HepG2 (cell line): ENCODE results near the gene NT5DC1. TPM values are rescaled to one million over a fixed set of nuclear protein-coding genes. Genes with fewer than 3 reads are reported as not detected.
A peak's percentile ranks its signal among the peaks of the same experiment; 100 is the strongest.

ENCODE experiments used
- ATAC-seq: fragments of 200-7000 bp; cut with Tn5 transposase; 3 replicates; pipeline ENCODE4 v1.9.1; 2020; ENCODE audit warnings: mild to moderate bottlenecking, moderate library complexity
- BruUV-seq: library from RNA; stranded (reverse); fragments of 400-500 nt; replicated peaks from 2 replicates; lab custom pipeline; 2021; lab: Mats Ljungman, UMichigan
- CTCF ChIA-PET: fragments of 300-600 bp; formaldehyde crosslinking; extraction: SDS; loops from one replicate; lab custom pipeline; 2021; ENCODE audit warnings: low total read pairs, inconsistent platforms, low intra/inter-chr PET ratio; lab: Yijun Ruan, JAX
- POLR2A ChIA-PET: fragments of 350-600 bp; sonication (Branson Sonifier 250); formaldehyde crosslinking; loops from one replicate; lab custom pipeline; 2020; ENCODE audit warnings: antibody characterized with exemption, inconsistent platforms; lab: Yijun Ruan, JAX
- DNase-seq: peaks from one replicate; pipeline ENCODE4 v3.0.0-alpha.2; 2015; ENCODE audit warnings: low spot score
- FAIRE-seq: peaks from 3 replicates; lab custom pipeline; 2011; peaks lifted over from hg19 to GRCh38; lab: Jason Lieb, UNC
- H2AFZ ChIP-seq: one replicate; pipeline ENCODE4 v1.6.1; 2011; ENCODE audit warnings: low read length, inconsistent platforms
- H3K27ac ChIP-seq: fragments of 300-600 bp; 3 replicates; pipeline ENCODE4 v1.8.0; 2011; ENCODE audit warnings: mixed run types, mild to moderate bottlenecking, mixed read lengths, low read length, inconsistent platforms; ENCODE audit not compliant: insufficient read depth; ENCODE audit errors: extremely low read length
- H3K27me3 ChIP-seq, 2 experiments: fragments of 200-600 bp in 1 of 2; 2 replicates in 1 of 2; 3 replicates in 1 of 2; pipeline versions ENCODE4 v1.6.0 to v1.8.0; 2011; ENCODE audit warnings: low read length in 2 of 2, mild to moderate bottlenecking in 2 of 2, moderate library complexity in 2 of 2, inconsistent platforms in 1 of 2; ENCODE audit not compliant: insufficient read depth in 2 of 2, control insufficient read depth in 1 of 2
- H3K36me3 ChIP-seq, 2 experiments: fragments of 200-600 bp in 1 of 2; replicated peaks in 1 of 2; 2 replicates in 1 of 2; 3 replicates in 1 of 2; pipeline versions ENCODE4 v1.5.1 to v1.8.0; 2011; ENCODE audit warnings: low read length in 2 of 2, inconsistent platforms in 1 of 2; ENCODE audit not compliant: insufficient read depth in 2 of 2, control insufficient read depth in 1 of 2
- H3K4me1 ChIP-seq: 2 replicates; pipeline ENCODE4 v1.5.1; 2012; ENCODE audit warnings: low read length, inconsistent platforms; ENCODE audit not compliant: insufficient read depth
- H3K4me2 ChIP-seq: 2 replicates; pipeline ENCODE4 v1.6.0; 2011; ENCODE audit warnings: low read depth, low read length, inconsistent platforms
- H3K4me3 ChIP-seq, 3 experiments: fragments of 200-600 bp in 1 of 3; sonication (generic), shearing (Covaris generic) in 1 of 3; replicated peaks in 1 of 3; 2 replicates each; pipeline ENCODE4 v1.5.1; 2011 to 2016; ENCODE audit warnings: low read length in 3 of 3, inconsistent platforms in 2 of 3, low read depth in 2 of 3, mild to moderate bottlenecking in 2 of 3, control low read depth in 1 of 3, mixed read lengths in 1 of 3; ENCODE audit not compliant: insufficient read depth in 1 of 3
- H3K79me2 ChIP-seq: one replicate; pipeline ENCODE4 v1.6.1; 2011; ENCODE audit warnings: low read length, inconsistent platforms; ENCODE audit not compliant: insufficient read depth
- H3K9ac ChIP-seq: 2 replicates; pipeline ENCODE4 v1.6.0; 2011; ENCODE audit warnings: mild to moderate bottlenecking, low read depth, low read length, inconsistent platforms; ENCODE audit not compliant: insufficient read depth
- H3K9me3 ChIP-seq: 2 replicates; pipeline ENCODE4 v1.5.1; 2012; ENCODE audit warnings: mild to moderate bottlenecking, low read length
- H4K20me1 ChIP-seq: 2 replicates; pipeline ENCODE4 v1.6.0; 2011; ENCODE audit warnings: inconsistent platforms, mild to moderate bottlenecking, low read length, moderate library complexity; ENCODE audit not compliant: insufficient read depth
- HBP1 ChIP-seq: IDR thresholded peaks from 2 replicates; pipeline ENCODE4 v1.6.1; 2016; ENCODE audit warnings: low read depth, control low read depth
- MNT ChIP-seq: fragments of 450-650 bp; IDR thresholded peaks from 2 replicates; pipeline ENCODE4 v1.6.1; 2016
- NFKB2 ChIP-seq: sonication (generic); formaldehyde crosslinking; IDR thresholded peaks from 2 replicates; pipeline ENCODE4 v1.4.0; 2020; ENCODE audit warnings: missing genetic modification reagents, borderline replicate concordance
- SP5 ChIP-seq: IDR thresholded peaks from 2 replicates; pipeline ENCODE4 v1.6.1; 2016; ENCODE audit warnings: low read depth, borderline replicate concordance
- ZMAT3 ChIP-seq: sonication (generic); formaldehyde crosslinking; conservative IDR thresholded peaks from 2 replicates; pipeline ENCODE4 v1.7.0; 2021; ENCODE audit warnings: missing genetic modification reagents
- ZNF230 ChIP-seq: sonication (generic); formaldehyde crosslinking; IDR thresholded peaks from 2 replicates; pipeline ENCODE4 v1.4.0; 2020; ENCODE audit warnings: mild to moderate bottlenecking, missing genetic modification reagents
- ZNF44 ChIP-seq: sonication (generic); formaldehyde crosslinking; IDR thresholded peaks from 2 replicates; pipeline ENCODE4 v1.5.1; 2020; ENCODE audit warnings: mild to moderate bottlenecking, missing genetic modification reagents
- ZSCAN22 ChIP-seq: sonication (generic); formaldehyde crosslinking; IDR thresholded peaks from 2 replicates; pipeline ENCODE4 v1.4.0; 2020; ENCODE audit warnings: mild to moderate bottlenecking, missing genetic modification reagents
- WGBS: methylation state at CpG from one replicate; pipeline ENCODE4 v1.1.6; 2017; ENCODE audit warnings: low lambda C conversion rate; 5-methylcytosine and 5-hydroxymethylcytosine counted together
- in situ Hi-C: cut with HindIII; loops from 2 replicates; pipeline ENCODE4 v1.10.0; 2017; ENCODE audit warnings: low pct_unique_long_range_greater_than_20kb; ENCODE audit not compliant: extremely low pct_ligation_motif_present
- intact Hi-C: fragments of 100-400 bp; cut with micrococcal nuclease; formaldehyde crosslinking; loops from one replicate; pipeline ENCODE4 v1.10.0; 2022; ENCODE audit not compliant: unreplicated experiment
- polyA plus RNA-seq, 8 experiments: library from polyadenylated mRNA; depleted of rRNA in 3 of 8; stranded (reverse) in 7 of 8; unstranded in 1 of 8; fragments of >200 nt; fragmentation: Illumina TruSeq in 4 of 8; extraction: Trizol in 4 of 8; gene quantifications; 2 replicates each; pipeline versions ENCODE4 v1.2.1 to v1.2.3, GENCODE V29; 2011 to 2016; ENCODE audit warnings: low read depth in 4 of 8, missing spikeins in 1 of 8, mixed read lengths in 1 of 8; ENCODE audit not compliant: insufficient read depth in 1 of 8
- total RNA-seq, 5 experiments: library from RNA; depleted of rRNA; stranded (reverse); fragments of >200 nt; fragmentation: Illumina TruSeq; extraction: Trizol; gene quantifications; 2 replicates each; pipeline ENCODE4 v1.2.3, GENCODE V29; 2016; ENCODE audit warnings: low read depth in 1 of 5

The NT5DC1 gene
- total and polyA plus RNA-seq, 2 of the 13 experiments (the other 11 are each of a cell fraction or from before 2014, with no cell fraction given), result 27.0 to 56.1 TPM

- Histone ChIP-seq H2AFZ (no peak overlapping the region), H3K79me2 (peaks cover 11% of the 10 kb centered on the region), H4K20me1 (no peaks in the 10 kb centered on the region), H3K9ac (no peak overlapping the region), H3K4me1 (peaks cover 25% of the 10 kb centered on the region), H3K4me3 (no peak overlapping the region), H3K9me3 (peaks cover 8% of the 10 kb centered on the region; the same call in 1 of the 2 replicates), H3K4me2 (no peak overlapping the region), H3K36me3 (no peaks in the 10 kb centered on the region), H3K27me3 (no peaks in the 10 kb centered on the region), H3K27ac (no peak overlapping the region)
- DNase-seq (no peak), FAIRE-seq (no peak), ATAC-seq (no peak)
- WGBS, result 96% methylated on average over 17 of the region's 18 CpGs
- in situ Hi-C loops (no loop called here), intact Hi-C loops (loop anchor here (10.0 kb wide), 1 partner anchor 1226 kb away; the partner anchor contains the start of gene DCBLD1)
- ChIA-PET POLR2A (no interaction called here), CTCF (no interaction called here)
- no peak for TF ChIP-seq SP5
- 0 out of 2 replicates have a peak, but pooled peaks have one; percentile 24 for TF ChIP-seq NFKB2 (CRISPR knock-in tag)
- no peak for TF ChIP-seq ZNF44 (CRISPR knock-in tag)
- no peak for TF ChIP-seq ZSCAN22 (CRISPR knock-in tag)
- no peak for TF ChIP-seq ZMAT3
- no peak for TF ChIP-seq MNT
- TF ChIP-seq HBP1, result no peak
- TF ChIP-seq ZNF230 (CRISPR knock-in tag), result no peak
- no TSS peak for BruUV-seq
These were observed 157.9 kb downstream of the NT5DC1 start for GRCh38 chr6:116258520-116258919.
